Neural crest cell (in vitro differentiated cells): Measurements from ENCODE around the gene DUSP1. TPM values are rescaled to one million over a fixed set of nuclear protein-coding genes. Genes with fewer than 3 reads are reported as not detected.
"Not testable (repeated sequence)": the region's sequence is repeated elsewhere in the genome, so short reads cannot be mapped to it uniquely, and the experiment has no call there.

Experiments
- DNase-seq: peaks from one replicate; pipeline ENCODE4 v3.0.0; 2021; ENCODE audit warnings: low read depth, mixed read lengths, low spot score
- H3K27ac Mint-ChIP-seq: one replicate; pipeline ENCODE4 v1.8.0; 2021; ENCODE audit warnings: mild to moderate bottlenecking, mixed read lengths; ENCODE audit not compliant: unreplicated experiment
- H3K27me3 Mint-ChIP-seq: 2 replicates; pipeline ENCODE4 v1.8.0; 2021; ENCODE audit warnings: low read depth, mild to moderate bottlenecking, mixed read lengths
- H3K36me3 Mint-ChIP-seq: 2 replicates; pipeline ENCODE4 v1.8.0; 2021; ENCODE audit warnings: low read depth, mild to moderate bottlenecking, mixed read lengths
- H3K4me1 Mint-ChIP-seq: 2 replicates; pipeline ENCODE4 v1.8.0; 2021; ENCODE audit warnings: mixed read lengths
- H3K4me3 Mint-ChIP-seq: one replicate; pipeline ENCODE4 v1.8.0; 2021; ENCODE audit warnings: mild to moderate bottlenecking, mixed read lengths
- H3K9me3 Mint-ChIP-seq: 2 replicates; pipeline ENCODE4 v1.8.0; 2021; ENCODE audit warnings: mixed read lengths
- total RNA-seq: library from RNA; stranded (reverse); gene quantifications from 2 replicates; pipeline ENCODE4 v1.2.1, GENCODE V29; 2021
- TF ChIP-seq, protein P1 (sequence below): fragments of 200-600 bp; sonication (generic); conservative IDR thresholded peaks from 2 replicates; pipeline ENCODE4 v1.5.0; 2021; ENCODE audit warnings: antibody characterized with exemption, mild to moderate bottlenecking

DUSP1 gene
- total RNA-seq, 1 donor from 2014 or later, result 20.9 TPM

DNA sequence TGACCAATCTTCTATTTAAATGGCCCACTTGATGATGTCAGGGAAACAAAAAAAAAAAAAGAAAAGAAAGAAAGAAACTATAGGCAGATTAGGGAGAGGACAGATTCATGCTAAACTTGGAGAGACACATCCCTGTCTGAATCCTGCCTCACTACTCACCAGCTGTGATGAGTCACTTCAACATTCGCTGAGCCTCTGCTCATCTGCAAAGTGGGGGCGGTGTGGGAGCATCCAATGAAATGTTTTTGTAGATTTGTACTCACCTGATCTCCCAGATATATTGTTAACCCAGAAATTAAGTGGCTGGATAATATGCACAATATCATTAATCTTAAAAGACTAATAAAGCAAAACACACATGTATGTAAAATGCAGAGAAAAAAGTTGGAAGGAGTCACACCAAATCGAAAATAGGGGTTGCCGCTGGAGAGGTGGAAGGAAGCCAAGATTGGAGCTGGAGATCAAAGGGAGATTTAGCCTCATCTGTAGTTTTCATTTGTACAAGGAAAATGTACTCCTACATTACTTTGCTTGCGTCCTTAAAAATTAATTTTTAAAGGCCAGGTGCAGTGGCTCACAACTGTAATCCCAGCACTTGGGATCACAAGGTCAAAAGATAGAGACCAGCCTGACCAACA lies 46.0 kb upstream of the DUSP1 start:
- DNase-seq, result no peak

DNA sequence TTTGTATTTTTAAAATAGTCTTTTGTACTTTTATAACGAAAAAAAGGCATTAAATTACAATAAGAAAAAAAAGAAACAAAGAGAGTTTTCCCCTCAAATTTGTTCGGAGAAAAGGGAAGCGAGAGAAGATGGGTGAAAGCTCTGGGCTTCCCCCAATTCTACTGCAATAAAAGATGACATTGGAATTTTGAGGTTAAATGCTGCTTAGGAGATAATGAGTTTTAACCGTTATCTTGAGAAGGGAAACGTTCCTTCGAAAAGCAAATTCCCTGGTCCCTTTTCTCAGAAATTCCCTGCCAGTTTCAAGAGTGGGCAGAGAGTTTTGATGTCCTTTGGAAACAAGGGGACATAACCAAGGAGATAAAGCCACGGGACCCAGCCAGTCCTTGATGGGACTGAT lies 44.6 kb upstream of the DUSP1 start:
- no peak overlapping the region for H3K27ac Mint-ChIP-seq
- TF ChIP-seq, protein P1, sequence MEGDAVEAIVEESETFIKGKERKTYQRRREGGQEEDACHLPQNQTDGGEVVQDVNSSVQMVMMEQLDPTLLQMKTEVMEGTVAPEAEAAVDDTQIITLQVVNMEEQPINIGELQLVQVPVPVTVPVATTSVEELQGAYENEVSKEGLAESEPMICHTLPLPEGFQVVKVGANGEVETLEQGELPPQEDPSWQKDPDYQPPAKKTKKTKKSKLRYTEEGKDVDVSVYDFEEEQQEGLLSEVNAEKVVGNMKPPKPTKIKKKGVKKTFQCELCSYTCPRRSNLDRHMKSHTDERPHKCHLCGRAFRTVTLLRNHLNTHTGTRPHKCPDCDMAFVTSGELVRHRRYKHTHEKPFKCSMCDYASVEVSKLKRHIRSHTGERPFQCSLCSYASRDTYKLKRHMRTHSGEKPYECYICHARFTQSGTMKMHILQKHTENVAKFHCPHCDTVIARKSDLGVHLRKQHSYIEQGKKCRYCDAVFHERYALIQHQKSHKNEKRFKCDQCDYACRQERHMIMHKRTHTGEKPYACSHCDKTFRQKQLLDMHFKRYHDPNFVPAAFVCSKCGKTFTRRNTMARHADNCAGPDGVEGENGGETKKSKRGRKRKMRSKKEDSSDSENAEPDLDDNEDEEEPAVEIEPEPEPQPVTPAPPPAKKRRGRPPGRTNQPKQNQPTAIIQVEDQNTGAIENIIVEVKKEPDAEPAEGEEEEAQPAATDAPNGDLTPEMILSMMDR, result no peak
- H3K4me3 Mint-ChIP-seq, result no peak overlapping the region
- no peaks in the 10 kb centered on the region for H3K4me1 Mint-ChIP-seq
- no peak for DNase-seq
- no peaks in the 10 kb centered on the region for H3K9me3 Mint-ChIP-seq
- no peaks in the 10 kb centered on the region for H3K27me3 Mint-ChIP-seq
- no peaks in the 10 kb centered on the region for H3K36me3 Mint-ChIP-seq

More for the DNA sequence above, 46.0 kb upstream of the DUSP1 start:
- H3K9me3 Mint-ChIP-seq, result no peaks in the 10 kb centered on the region
- no peak overlapping the region for H3K27ac Mint-ChIP-seq
- H3K27me3 Mint-ChIP-seq, result no peaks in the 10 kb centered on the region
- TF ChIP-seq, protein P1, result no peak
- no peak overlapping the region for H3K4me3 Mint-ChIP-seq
- no peaks in the 10 kb centered on the region for H3K36me3 Mint-ChIP-seq
- no peaks in the 10 kb centered on the region for H3K4me1 Mint-ChIP-seq

DNA sequence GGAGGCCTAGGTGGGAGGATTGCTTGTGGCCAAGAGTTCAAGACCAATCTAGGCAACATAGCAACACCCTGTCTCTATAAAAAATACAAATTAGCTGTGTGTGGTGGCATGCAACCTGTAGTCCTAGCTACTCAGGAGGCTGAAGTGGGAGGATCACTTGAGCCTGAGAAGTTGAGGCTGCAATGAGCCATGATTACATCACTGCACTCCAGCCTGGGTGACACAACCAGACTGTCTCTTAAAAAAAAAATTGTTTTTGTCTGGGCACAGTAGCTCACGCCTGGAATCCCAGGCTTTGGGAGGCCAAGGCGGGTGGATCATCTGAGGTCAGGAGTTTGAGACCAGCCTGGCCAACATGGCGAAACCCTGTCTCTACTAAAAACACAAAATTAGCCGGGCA lies 40.0 kb upstream of the DUSP1 start:
- H3K9me3 Mint-ChIP-seq, H3K4me3 Mint-ChIP-seq, H3K27me3 Mint-ChIP-seq, DNase-seq, H3K36me3 Mint-ChIP-seq, H3K4me1 Mint-ChIP-seq, H3K27ac Mint-ChIP-seq: not testable (repeated sequence)

DNA sequence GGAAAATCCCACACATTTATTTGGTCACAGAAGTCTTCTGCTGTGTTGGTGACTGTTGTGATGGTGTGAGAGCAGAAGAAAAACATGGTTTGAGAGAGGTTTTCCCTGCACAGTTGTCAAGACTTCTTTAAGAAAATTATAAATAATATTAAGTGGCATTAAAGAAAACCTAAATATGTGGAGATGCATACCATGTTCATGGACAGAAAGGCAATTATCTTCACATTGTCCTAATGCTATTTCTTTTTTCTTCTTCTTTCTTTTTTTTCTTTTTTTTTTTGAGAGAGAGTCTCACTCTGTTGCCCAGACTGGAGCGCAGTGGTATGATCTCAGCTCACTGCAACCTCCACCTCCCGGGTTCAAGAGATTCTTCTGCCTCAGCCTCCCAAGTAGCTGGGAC lies 38.8 kb upstream of the DUSP1 start:
- Mint-ChIP-seq H3K36me3 (peaks cover 2% of the 10 kb centered on the region), H3K4me3 (no peak overlapping the region), H3K9me3 (peaks cover 4% of the 10 kb centered on the region), H3K27ac (no peak overlapping the region), H3K27me3 (no peaks in the 10 kb centered on the region), H3K4me1 (peaks cover 13% of the 10 kb centered on the region)
- TF ChIP-seq, protein P1, result no peak
- DNase-seq, result no peak

DNA sequence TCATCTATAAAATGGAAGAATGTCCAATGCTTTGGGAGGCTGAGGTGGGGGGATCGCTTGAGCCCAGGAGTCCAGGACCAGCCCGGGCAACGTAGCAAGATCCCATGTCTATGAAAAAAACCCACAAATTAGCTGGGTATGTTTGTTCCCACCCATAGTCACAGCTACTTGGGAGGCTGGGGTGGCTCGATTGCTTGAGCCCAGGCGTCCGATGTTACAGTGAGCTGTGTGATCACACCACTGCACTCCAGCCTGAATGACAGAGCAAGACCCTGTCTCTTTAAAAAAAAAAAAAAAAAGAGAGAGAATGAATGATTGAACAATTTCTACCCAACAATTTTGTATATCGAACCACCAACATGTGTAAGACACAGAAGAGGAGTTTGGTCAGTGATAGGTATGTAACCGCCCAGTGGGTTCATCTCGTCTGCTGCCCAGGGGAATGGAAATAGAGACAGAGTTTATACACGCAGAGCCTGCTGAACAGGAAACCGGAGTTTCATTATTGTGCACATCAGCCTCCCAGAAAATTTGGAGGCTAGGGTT lies 36.8 kb upstream of the DUSP1 start:
- TF ChIP-seq, protein P1, result no peak
- H3K4me1 Mint-ChIP-seq, result peaks cover 17% of the 10 kb centered on the region
- no peak overlapping the region for H3K4me3 Mint-ChIP-seq
- H3K27ac Mint-ChIP-seq, result peak overlapping the region; percentile 71
- peaks cover 4% of the 10 kb centered on the region for H3K9me3 Mint-ChIP-seq
- H3K27me3 Mint-ChIP-seq, result no peaks in the 10 kb centered on the region
- H3K36me3 Mint-ChIP-seq, result peaks cover 2% of the 10 kb centered on the region
- no peak for DNase-seq

DNA sequence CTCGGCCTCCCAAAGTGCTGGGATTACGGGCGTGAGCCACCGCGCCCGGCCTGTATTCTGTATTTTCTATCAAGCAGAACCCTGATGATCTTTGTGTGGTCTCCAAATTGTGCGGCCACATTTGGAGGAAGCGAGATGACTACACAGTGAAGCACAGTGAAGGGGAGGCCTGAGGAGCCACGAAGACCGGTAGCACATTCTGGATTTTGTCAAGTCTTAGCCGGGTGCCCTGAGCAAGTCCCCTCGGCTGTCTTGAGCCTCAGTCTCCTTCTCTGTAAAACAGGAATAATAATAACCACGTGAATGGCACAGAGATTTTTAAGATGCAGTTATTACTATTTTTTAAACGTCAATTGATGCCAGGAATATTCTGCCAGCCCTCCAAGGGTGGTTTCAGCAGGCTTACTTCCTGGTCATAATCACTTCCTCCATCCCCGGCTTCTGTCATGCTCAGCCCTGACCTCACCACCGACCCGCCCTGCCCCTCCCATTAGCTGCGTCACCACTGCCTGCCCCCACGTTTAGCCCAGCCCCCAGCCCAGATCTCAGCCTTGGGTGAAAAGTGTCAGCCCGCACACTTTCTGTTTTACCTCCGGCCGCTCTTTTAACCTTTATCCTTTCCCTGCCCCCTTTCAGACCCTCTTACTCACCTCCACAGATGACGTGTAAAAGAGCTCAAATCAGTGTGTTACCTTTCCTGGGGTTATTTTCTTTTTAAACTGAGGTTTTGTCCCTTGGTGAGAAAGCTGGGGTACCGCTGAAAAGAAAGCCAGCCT lies 36.1 kb upstream of the DUSP1 start:
- Mint-ChIP-seq H3K36me3 (peaks cover 2% of the 10 kb centered on the region), H3K4me1 (peaks cover 17% of the 10 kb centered on the region), H3K27me3 (no peaks in the 10 kb centered on the region), H3K9me3 (peaks cover 4% of the 10 kb centered on the region), H3K27ac (peak overlapping the region; percentile 82), H3K4me3 (peak overlapping the region; percentile 6)
- DNase-seq, result peak; percentile 35
- TF ChIP-seq, protein P1, result no peak
